GM23338 (cell line): ENCODE results near the gene ORC4. TPM values are rescaled to one million over a fixed set of nuclear protein-coding genes. Genes with fewer than 3 reads are reported as not detected.

Experiments
- ATAC-seq: fragments of 200-7000 bp; cut with Tn5 transposase; 3 replicates; pipeline ENCODE4 v1.9.1; 2020
- DNase-seq: peaks from one replicate; pipeline ENCODE4 v3.0.0-alpha.2; 2015; ENCODE audit warnings: low spot score
- H2AFZ ChIP-seq: fragments of 200-600 bp; sonication (generic); 2 replicates; pipeline ENCODE4 v1.8.0; 2016; ENCODE audit warnings: antibody characterized with exemption, mild to moderate bottlenecking, moderate library complexity
- H3F3A ChIP-seq: fragments of 200-600 bp; sonication (generic); replicated peaks from 2 replicates; pipeline ENCODE4 v1.8.0; 2017; ENCODE audit warnings: antibody characterized with exemption, mixed run types, low read depth
- H3K27ac ChIP-seq: fragments of 200-600 bp; sonication (generic); 2 replicates; pipeline ENCODE4 v1.6.1; 2016; ENCODE audit warnings: low read depth
- H3K27me3 ChIP-seq: fragments of 200-600 bp; sonication (generic); 2 replicates; pipeline ENCODE4 v1.8.0; 2016; ENCODE audit warnings: mild to moderate bottlenecking, mixed run types, moderate library complexity; ENCODE audit not compliant: insufficient read depth
- H3K36me3 ChIP-seq: fragments of 200-600 bp; sonication (generic); 2 replicates; pipeline ENCODE4 v1.8.0; 2016; ENCODE audit warnings: mild to moderate bottlenecking; ENCODE audit not compliant: insufficient read depth
- H3K4me1 ChIP-seq: fragments of 200-600 bp; sonication (generic); 2 replicates; pipeline ENCODE4 v1.8.0; 2016; ENCODE audit warnings: mild to moderate bottlenecking, moderate library complexity; ENCODE audit not compliant: insufficient read depth
- H3K4me2 ChIP-seq: fragments of 200-600 bp; sonication (generic); 2 replicates; pipeline ENCODE4 v1.7.1; 2017; ENCODE audit warnings: mixed run types
- H3K4me3 ChIP-seq: fragments of 200-600 bp; sonication (generic); 2 replicates; pipeline ENCODE4 v1.6.1; 2016; ENCODE audit warnings: mixed run types
- H3K79me2 ChIP-seq: fragments of 200-600 bp; sonication (generic); replicated peaks from 2 replicates; pipeline ENCODE4 v1.8.0; 2017; ENCODE audit warnings: mild to moderate bottlenecking; ENCODE audit not compliant: insufficient read depth
- H3K9me2 ChIP-seq: fragments of 200-600 bp; sonication (generic); 2 replicates; pipeline ENCODE4 v1.8.0; 2017; ENCODE audit not compliant: insufficient read depth
- H4K20me1 ChIP-seq: fragments of 200-600 bp; sonication (generic); replicated peaks from 2 replicates; pipeline ENCODE4 v1.8.0; 2017; ENCODE audit warnings: mild to moderate bottlenecking; ENCODE audit not compliant: insufficient read depth
- H3K27ac Mint-ChIP-seq: 2 replicates; pipeline ENCODE4 v1.8.0; 2020; ENCODE audit warnings: inconsistent platforms, mild to moderate bottlenecking, moderate library complexity, mixed read lengths
- H3K27me3 Mint-ChIP-seq: 3 replicates; pipeline ENCODE4 v1.8.0; 2022; ENCODE audit warnings: low read depth, mild to moderate bottlenecking, moderate library complexity, mixed read lengths, inconsistent platforms; ENCODE audit not compliant: insufficient read depth, poor library complexity
- H3K36me3 Mint-ChIP-seq: 3 replicates; pipeline ENCODE4 v1.8.0; 2021; ENCODE audit warnings: low read depth, mild to moderate bottlenecking, inconsistent platforms, moderate library complexity, mixed read lengths
- H3K4me1 Mint-ChIP-seq: 3 replicates; pipeline ENCODE4 v1.8.0; 2020; ENCODE audit warnings: mild to moderate bottlenecking, inconsistent platforms, mixed read lengths
- H3K4me3 Mint-ChIP-seq: 3 replicates; pipeline ENCODE4 v1.8.0; 2021; ENCODE audit warnings: moderate library complexity, mild to moderate bottlenecking, inconsistent platforms, mixed read lengths
- H3K9me3 Mint-ChIP-seq: 3 replicates; pipeline ENCODE4 v1.8.0; 2020; ENCODE audit warnings: moderate library complexity, mild to moderate bottlenecking, inconsistent platforms, mixed read lengths
- CREB1 ChIP-seq: fragments of 250-450 bp; sonication (Bioruptor Pico); IDR thresholded peaks from 2 replicates; pipeline ENCODE4 v1.5.0; 2020; ENCODE audit warnings: low read depth, mild to moderate bottlenecking, moderate library complexity
- CTCF ChIP-seq, 2 experiments: fragments of 200-600 bp in 1 of 2; sonication (generic) in 1 of 2; conservative IDR thresholded peaks; 2 replicates each; pipeline versions ENCODE4 v1.5.1 to v1.6.1; 2016 to 2017; ENCODE audit warnings: antibody characterized with exemption in 2 of 2, low read depth in 2 of 2, mild to moderate bottlenecking in 2 of 2, moderate library complexity in 1 of 2
- ETS1 ChIP-seq: IDR thresholded peaks from 2 replicates; pipeline ENCODE4 v1.6.1; 2016; ENCODE audit warnings: antibody characterized with exemption
- EZH2 ChIP-seq: fragments of 200-600 bp; sonication (generic); IDR thresholded peaks from one replicate; pipeline ENCODE4 v1.8.0; 2017; ENCODE audit warnings: antibody characterized with exemption, mild to moderate bottlenecking, low read depth; ENCODE audit not compliant: unreplicated experiment
- EZH2phosphoT487 ChIP-seq: fragments of 200-600 bp; sonication (generic); IDR thresholded peaks from one replicate; pipeline ENCODE4 v1.8.1; 2018; ENCODE audit warnings: antibody characterized with exemption; ENCODE audit not compliant: unreplicated experiment
- JUNB ChIP-seq: IDR thresholded peaks from one replicate; pipeline ENCODE4 v1.6.1; 2016; ENCODE audit warnings: antibody characterized with exemption; ENCODE audit not compliant: unreplicated experiment
- POLR2AphosphoS5 ChIP-seq: IDR thresholded peaks from 2 replicates; pipeline ENCODE4 v1.6.1; 2016; ENCODE audit warnings: antibody characterized with exemption, low read depth
- ZNF114 ChIP-seq: fragments of 250-450 bp; sonication (Bioruptor Pico); IDR thresholded peaks from 2 replicates; pipeline ENCODE4 v1.5.0; 2020; ENCODE audit warnings: mild to moderate bottlenecking, moderate library complexity
- ZNF331 ChIP-seq: fragments of 250-450 bp; sonication (Bioruptor Pico); IDR thresholded peaks from 2 replicates; pipeline ENCODE4 v1.5.0; 2020; ENCODE audit warnings: low read depth, mild to moderate bottlenecking, moderate library complexity
- polyA plus RNA-seq: library from polyadenylated mRNA; unstranded; fragments of >200 nt; fragmentation: Nextera tagmentation; extraction: Ambion mirVana; gene quantifications from 2 replicates; pipeline ENCODE4 v1.2.1, GENCODE V29; 2016
- total RNA-seq: library from RNA; depleted of rRNA; stranded (reverse); fragments of >200 nt; shearing (Covaris generic); gene quantifications from 2 replicates; pipeline ENCODE4 v1.2.3, GENCODE V29; 2014
- TF ChIP-seq, protein P1 (sequence below): IDR thresholded peaks from one replicate; pipeline ENCODE4 v1.6.1; 2018; ENCODE audit warnings: antibody characterized with exemption; ENCODE audit not compliant: unreplicated experiment

The ORC4 gene
- total and polyA plus RNA-seq, 2 experiments from 2014 or later: 47.5 to 177 TPM

DNA sequence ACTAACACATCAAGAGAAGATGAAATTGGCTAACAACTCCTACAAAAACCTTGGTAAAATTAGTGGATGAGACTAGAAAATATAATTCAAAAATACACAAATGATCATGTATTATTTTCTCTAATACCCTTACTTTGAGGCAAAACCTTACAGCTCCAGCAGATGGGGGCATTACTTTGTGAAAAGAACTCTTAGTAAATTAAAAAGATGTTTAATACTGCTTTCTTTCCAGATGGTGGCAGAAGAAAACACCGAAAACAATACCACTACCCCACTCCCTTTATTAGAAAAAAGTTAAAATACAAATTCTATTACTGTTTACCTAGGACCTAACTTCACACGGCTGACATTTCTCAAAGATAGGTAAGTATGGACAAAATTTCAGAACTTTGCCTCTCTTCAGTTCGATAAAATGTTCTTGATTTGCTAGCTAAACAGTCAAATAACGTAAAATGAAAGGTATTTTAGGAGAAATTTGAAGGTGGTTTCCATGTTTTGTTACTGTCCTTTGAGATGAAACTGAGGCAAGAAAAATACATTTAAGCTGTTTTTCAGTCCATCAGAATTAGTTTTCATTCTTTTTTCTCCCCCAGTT, 30.6 kb downstream of the ORC4 start:
- peaks cover 11% of the 10 kb centered on the region; the same call in 1 of the 2 replicates for H4K20me1 ChIP-seq
- ATAC-seq (peak; percentile 65), DNase-seq (peak; percentile 78)
- H3K36me3 Mint-ChIP-seq: peaks cover 8% of the 10 kb centered on the region; the same call in 2 of the 3 replicates
- no peak overlapping the region for H3K4me3 Mint-ChIP-seq
- H3K4me1 ChIP-seq: peaks cover 20% of the 10 kb centered on the region
- no peak overlapping the region for H2AFZ ChIP-seq
- no peaks in the 10 kb centered on the region for H3K27me3 Mint-ChIP-seq
- no peaks in the 10 kb centered on the region for H3K27me3 ChIP-seq
- peaks cover 3% of the 10 kb centered on the region; the same call in 1 of the 3 replicates for H3K9me3 Mint-ChIP-seq
- no peak overlapping the region for H3K27ac ChIP-seq
- no peak overlapping the region for H3K4me2 ChIP-seq
- H3K4me1 Mint-ChIP-seq: peaks cover 14% of the 10 kb centered on the region
- no peak for TF ChIP-seq ZNF331
- TF ChIP-seq CTCF (conservative IDR thresholded peaks at IDR 0.05; ENCODE audit: low read depth in 2 of 2): peak; percentile 59 to 80
- no peak for TF ChIP-seq ETS1
- H3K27ac Mint-ChIP-seq: peak overlapping the region; percentile 82; the same call in 1 of the 2 replicates
- no peaks in the 10 kb centered on the region for H3F3A ChIP-seq
- peaks cover 98% of the 10 kb centered on the region for H3K79me2 ChIP-seq
- H3K9me2 ChIP-seq: no peaks in the 10 kb centered on the region
- H3K36me3 ChIP-seq: no peaks in the 10 kb centered on the region
- no peak overlapping the region for H3K4me3 ChIP-seq

GRCh38 chr2:147989102-147989501, 31.4 kb downstream of the ORC4 start:
- H3K9me3 Mint-ChIP-seq: no peaks in the 10 kb centered on the region
- Histone ChIP-seq H3K27ac (no peak overlapping the region), H3K4me3 (peak overlapping the region; percentile 20), H3K4me2 (peak overlapping the region; percentile 66), H3F3A (no peaks in the 10 kb centered on the region), H3K9me2 (no peaks in the 10 kb centered on the region), H2AFZ (no peak overlapping the region), H3K27me3 (no peaks in the 10 kb centered on the region), H3K4me1 (peaks cover 20% of the 10 kb centered on the region), H3K36me3 (no peaks in the 10 kb centered on the region), H3K79me2 (peaks cover 98% of the 10 kb centered on the region), H4K20me1 (peaks cover 11% of the 10 kb centered on the region; the same call in 1 of the 2 replicates)
- ATAC-seq (peak; percentile 71), DNase-seq (no peak)
- H3K4me3 Mint-ChIP-seq: no peak overlapping the region
- H3K36me3 Mint-ChIP-seq: peaks cover under 1% of the 10 kb centered on the region; the same call in 1 of the 3 replicates
- H3K27ac Mint-ChIP-seq: no peak overlapping the region; the same call in 1 of the 2 replicates
- no peaks in the 10 kb centered on the region for H3K27me3 Mint-ChIP-seq
- peaks cover 13% of the 10 kb centered on the region for H3K4me1 Mint-ChIP-seq
- no peak for TF ChIP-seq JUNB
- TF ChIP-seq CREB1 (CRISPR knock-in tag): no peak
- TF ChIP-seq POLR2AphosphoS5: no peak
- TF ChIP-seq ZNF331: no peak
- no peak for TF ChIP-seq CTCF (conservative IDR thresholded peaks at IDR 0.05; ENCODE audit: low read depth in 2 of 2)
- TF ChIP-seq EZH2phosphoT487: no peak
- no peak for TF ChIP-seq ZNF114 (CRISPR knock-in tag)
- TF ChIP-seq ETS1: no peak
- no peak for TF ChIP-seq EZH2
- TF ChIP-seq, protein P1, sequence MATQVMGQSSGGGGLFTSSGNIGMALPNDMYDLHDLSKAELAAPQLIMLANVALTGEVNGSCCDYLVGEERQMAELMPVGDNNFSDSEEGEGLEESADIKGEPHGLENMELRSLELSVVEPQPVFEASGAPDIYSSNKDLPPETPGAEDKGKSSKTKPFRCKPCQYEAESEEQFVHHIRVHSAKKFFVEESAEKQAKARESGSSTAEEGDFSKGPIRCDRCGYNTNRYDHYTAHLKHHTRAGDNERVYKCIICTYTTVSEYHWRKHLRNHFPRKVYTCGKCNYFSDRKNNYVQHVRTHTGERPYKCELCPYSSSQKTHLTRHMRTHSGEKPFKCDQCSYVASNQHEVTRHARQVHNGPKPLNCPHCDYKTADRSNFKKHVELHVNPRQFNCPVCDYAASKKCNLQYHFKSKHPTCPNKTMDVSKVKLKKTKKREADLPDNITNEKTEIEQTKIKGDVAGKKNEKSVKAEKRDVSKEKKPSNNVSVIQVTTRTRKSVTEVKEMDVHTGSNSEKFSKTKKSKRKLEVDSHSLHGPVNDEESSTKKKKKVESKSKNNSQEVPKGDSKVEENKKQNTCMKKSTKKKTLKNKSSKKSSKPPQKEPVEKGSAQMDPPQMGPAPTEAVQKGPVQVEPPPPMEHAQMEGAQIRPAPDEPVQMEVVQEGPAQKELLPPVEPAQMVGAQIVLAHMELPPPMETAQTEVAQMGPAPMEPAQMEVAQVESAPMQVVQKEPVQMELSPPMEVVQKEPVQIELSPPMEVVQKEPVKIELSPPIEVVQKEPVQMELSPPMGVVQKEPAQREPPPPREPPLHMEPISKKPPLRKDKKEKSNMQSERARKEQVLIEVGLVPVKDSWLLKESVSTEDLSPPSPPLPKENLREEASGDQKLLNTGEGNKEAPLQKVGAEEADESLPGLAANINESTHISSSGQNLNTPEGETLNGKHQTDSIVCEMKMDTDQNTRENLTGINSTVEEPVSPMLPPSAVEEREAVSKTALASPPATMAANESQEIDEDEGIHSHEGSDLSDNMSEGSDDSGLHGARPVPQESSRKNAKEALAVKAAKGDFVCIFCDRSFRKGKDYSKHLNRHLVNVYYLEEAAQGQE: no peak
